GM21515 (cell line): Measurements from ENCODE around the gene WASHC3.

Experiments used
- ATAC-seq: cut with Tn5 transposase; IDR thresholded peaks from one replicate; pipeline ENCODE4 v1.9.1; 2021; ENCODE audit not compliant: unreplicated experiment

The WASHC3 gene

GRCh38 chr12:101982307-101982706 lies 79.5 kb downstream of the WASHC3 start:
- no peak for ATAC-seq

GRCh38 chr12:101981868-101982267 lies 79.9 kb downstream of the WASHC3 start:
- no peak for ATAC-seq

GRCh38 chr12:101968770-101969169 lies 93.0 kb downstream of the WASHC3 start:
- ATAC-seq, result no peak

GRCh38 chr12:101967506-101967905 lies 94.3 kb downstream of the WASHC3 start:
- ATAC-seq, result no peak

GRCh38 chr12:101966496-101966895 lies 95.3 kb downstream of the WASHC3 start:
- no peak for ATAC-seq

- no peak for ATAC-seq
Observed at GRCh38 chr12:101963697-101964096, 98.1 kb downstream of the WASHC3 start.
